ENCODE results near the gene TMEM150A.

DNA sequence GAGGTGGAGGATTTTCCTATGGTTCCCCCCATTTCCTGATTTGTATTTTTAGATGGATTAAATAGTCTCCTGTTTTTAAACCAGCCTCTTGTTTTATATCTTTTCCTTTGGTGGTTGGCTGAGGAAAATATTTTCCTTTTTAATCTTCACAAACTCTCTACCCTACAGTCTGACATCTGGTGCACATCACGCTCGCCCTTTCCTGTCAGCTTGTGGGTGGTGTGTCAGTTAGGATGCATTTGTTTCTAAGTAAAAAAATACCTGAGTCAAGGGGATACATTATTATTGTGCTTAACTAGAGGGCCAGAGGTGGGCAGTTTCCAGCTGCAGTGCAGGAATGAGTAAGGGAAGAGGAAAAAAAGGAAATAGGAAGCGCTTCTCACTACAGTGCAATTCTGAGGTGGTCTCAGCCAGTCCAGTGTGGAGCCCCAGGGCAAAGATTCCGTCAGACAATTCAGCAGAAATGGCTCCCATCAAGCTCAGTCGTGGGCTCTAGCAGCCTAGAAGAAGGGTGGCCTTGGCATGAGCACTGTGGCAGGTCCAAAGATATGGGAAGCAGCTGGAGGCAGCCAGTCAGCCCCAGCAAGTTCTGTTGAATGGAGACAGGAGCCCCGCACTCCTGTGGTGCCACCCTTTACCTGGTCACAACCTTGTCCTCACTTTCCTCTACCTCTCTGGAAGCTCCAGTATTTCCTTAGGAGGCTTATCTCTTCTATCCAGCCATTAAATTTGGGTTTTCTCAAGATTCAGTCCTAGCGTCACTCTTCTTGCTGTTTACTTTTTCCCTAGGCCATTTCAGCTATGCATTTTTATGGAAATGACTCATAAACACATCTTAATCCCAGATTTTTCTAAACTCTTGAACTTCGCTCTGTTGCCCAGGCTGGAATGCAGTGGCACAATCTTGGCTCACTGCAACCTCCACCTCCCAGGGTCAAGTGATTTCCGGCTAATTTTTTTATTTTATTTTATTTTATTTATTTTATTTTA, 47.0 kb upstream of the TMEM150A start:
- TF ChIP-seq CTCF (IDR thresholded peaks at IDR 0.05) (no peak), POLR2A (IDR thresholded peaks at IDR 0.05) (no peak)
